ENCODE measurements around the gene WRNIP1.

GRCh38 chr6:2733324-2733723 lies 31.9 kb upstream of the WRNIP1 start:
- TF ChIP-seq, protein P1, sequence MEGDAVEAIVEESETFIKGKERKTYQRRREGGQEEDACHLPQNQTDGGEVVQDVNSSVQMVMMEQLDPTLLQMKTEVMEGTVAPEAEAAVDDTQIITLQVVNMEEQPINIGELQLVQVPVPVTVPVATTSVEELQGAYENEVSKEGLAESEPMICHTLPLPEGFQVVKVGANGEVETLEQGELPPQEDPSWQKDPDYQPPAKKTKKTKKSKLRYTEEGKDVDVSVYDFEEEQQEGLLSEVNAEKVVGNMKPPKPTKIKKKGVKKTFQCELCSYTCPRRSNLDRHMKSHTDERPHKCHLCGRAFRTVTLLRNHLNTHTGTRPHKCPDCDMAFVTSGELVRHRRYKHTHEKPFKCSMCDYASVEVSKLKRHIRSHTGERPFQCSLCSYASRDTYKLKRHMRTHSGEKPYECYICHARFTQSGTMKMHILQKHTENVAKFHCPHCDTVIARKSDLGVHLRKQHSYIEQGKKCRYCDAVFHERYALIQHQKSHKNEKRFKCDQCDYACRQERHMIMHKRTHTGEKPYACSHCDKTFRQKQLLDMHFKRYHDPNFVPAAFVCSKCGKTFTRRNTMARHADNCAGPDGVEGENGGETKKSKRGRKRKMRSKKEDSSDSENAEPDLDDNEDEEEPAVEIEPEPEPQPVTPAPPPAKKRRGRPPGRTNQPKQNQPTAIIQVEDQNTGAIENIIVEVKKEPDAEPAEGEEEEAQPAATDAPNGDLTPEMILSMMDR (IDR thresholded peaks at IDR 0.05), result no peak
- no peak for TF ChIP-seq POLR2A (IDR thresholded peaks at IDR 0.05)
